Adrenal gland (tissue), 12 donors: ENCODE measurements around the gene PTK6. TPM values are rescaled to one million over a fixed set of nuclear protein-coding genes. Genes with fewer than 3 reads are reported as not detected.

ENCODE experiments used
- DNase-seq, 7 donors: peaks; one replicate each; pipeline ENCODE4 v3.0.0-alpha.2; 2019 to 2020
- H3K27ac ChIP-seq, 5 donors: fragments of 200-600 bp; sonication (generic) in 4 of 5; 1 replicate in 3 of 5; 2 replicates in 2 of 5; pipeline versions ENCODE4 v1.5.1 to v1.8.0; 2016 to 2020; ENCODE audit warnings: mild to moderate bottlenecking in 1 of 5
- H3K27me3 ChIP-seq: fragments of 200-600 bp; 2 replicates; pipeline ENCODE4 v1.8.0; 2021
- H3K36me3 ChIP-seq, 2 donors: fragments of 200-600 bp; replicated peaks in 1 of 2; 1 replicate in 1 of 2; 2 replicates in 1 of 2; pipeline versions ENCODE4 v1.5.1 to v1.8.0; 2018 to 2022
- H3K4me1 ChIP-seq, 2 donors: fragments of 200-600 bp; replicated peaks in 1 of 2; 1 replicate in 1 of 2; 2 replicates in 1 of 2; pipeline versions ENCODE4 v1.5.1 to v1.8.0; 2018 to 2021
- H3K4me3 ChIP-seq, 4 donors: fragments of 200-600 bp; sonication (generic) in 3 of 4; one replicate each; pipeline ENCODE4 v1.5.1; 2016 to 2018
- H3K9me3 ChIP-seq, 3 donors: fragments of 200-600 bp; sonication (generic) in 1 of 3; replicated peaks in 1 of 3; 1 replicate in 2 of 3; 2 replicates in 1 of 3; pipeline versions ENCODE4 v1.5.1 to v1.8.0; 2016 to 2021
- POLR2A ChIP-seq, 2 donors: fragments of 450-650 bp; IDR thresholded peaks; one replicate each; pipeline ENCODE4 v1.6.1; 2017; ENCODE audit warnings: antibody characterized with exemption in 2 of 2, mild to moderate bottlenecking in 2 of 2, moderate library complexity in 1 of 2
- WGBS, 4 donors: extraction: QIAGEN DNeasy Blood & Tissue Kit in 2 of 4; methylation state at CpG; one replicate each; pipeline versions ENCODE4 v1.1.5 to v1.1.7; 2013 to 2017; 5-methylcytosine and 5-hydroxymethylcytosine counted together
- intact Hi-C, 2 donors: fragments of 100-400 bp; cut with DNase I; formaldehyde crosslinking; loops; one replicate each; pipeline versions ENCODE4 v1.14.1 to v1.15.0; 2022 to 2023
- polyA plus RNA-seq, 3 donors: library from polyadenylated mRNA; stranded (reverse); fragments of 200-250 nt in 2 of 3; fragments of 350-450 nt in 1 of 3; fragmentation: Illumina TruSeq in 1 of 3; extraction: RNeasy Lipid Tissue Mini Kit (QIAGEN cat#74804) in 1 of 3; gene quantifications; one replicate each; pipeline ENCODE4 v1.2.3, GENCODE V29; 2013 to 2014
- total RNA-seq, 9 donors: library from RNA; depleted of rRNA in 4 of 9; stranded (reverse); fragments of >200 nt in 4 of 9; fragments of 120-200 nt in 1 of 9; fragmentation: NEBNext Ultra II Directional in 1 of 9; extraction: Animal tissue kit (Norgen Biotek cat#: 25700) in 1 of 9; gene quantifications; one replicate each; pipeline versions ENCODE4 v1.1.0 to v1.2.4, GENCODE V29; 2013 to 2023
- TF ChIP-seq, protein P1 (sequence below), 6 experiments: fragments of 450-650 bp in 4 of 6; fragments of 200-600 bp in 2 of 6; sonication (generic) in 1 of 6; IDR thresholded peaks; 1 replicate in 5 of 6; 2 replicates in 1 of 6; pipeline versions ENCODE4 v1.5.1 to v1.8.0; 2016 to 2021; ENCODE audit warnings: antibody characterized with exemption in 6 of 6, mild to moderate bottlenecking in 2 of 6, moderate library complexity in 1 of 6
- donor health status: healthy with polysubstance abuse.
- donor health status: Bipolar disorder and iron deficiency.
- donor health status: DM: yes; HTN: yes; CAD: no.
- donor health status: DM: no; HTN: no; CAD: no.
- donor health status: DM: no; HTN: no; CAD: no.
- donor health status: DM: yes; HTN: yes; CAD: no.

PTK6 gene
- total and polyA plus RNA-seq, 12 donors = 0.19 to 0.72 (median 0.36) TPM; not detected in 5

DNA sequence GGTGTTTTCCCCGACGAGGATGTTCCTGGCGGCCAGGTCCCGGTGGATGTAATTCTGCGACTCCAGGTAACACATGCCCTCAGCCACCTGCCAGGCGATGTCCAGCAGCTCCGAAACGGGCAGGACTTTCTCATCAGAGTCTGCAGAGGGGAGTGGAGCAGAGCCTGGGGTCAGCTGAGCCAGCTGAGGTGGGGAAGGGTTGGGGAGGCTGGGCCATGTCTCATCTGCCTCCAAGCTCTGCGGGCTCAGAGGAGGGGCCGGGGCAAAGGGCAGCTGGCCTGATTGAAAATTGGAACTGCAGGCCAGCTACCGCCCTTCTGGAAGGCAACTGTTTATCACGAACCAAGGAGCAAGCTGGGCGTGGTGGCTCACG is 6.4 kb downstream of the PTK6 start:
- H3K4me3 ChIP-seq = no peak overlapping the region
- H3K9me3 ChIP-seq = no peaks in the 10 kb centered on the region
- no peak for DNase-seq
- intact Hi-C loops = loop anchor here in 1 of 2 donors (10.0 kb wide), 1 partner anchor 334 kb away; the partner anchor contains the start of genes ABHD16B and TPD52L2
- TF ChIP-seq POLR2A (IDR thresholded peaks at IDR 0.05) = no peak
- TF ChIP-seq, protein P1, sequence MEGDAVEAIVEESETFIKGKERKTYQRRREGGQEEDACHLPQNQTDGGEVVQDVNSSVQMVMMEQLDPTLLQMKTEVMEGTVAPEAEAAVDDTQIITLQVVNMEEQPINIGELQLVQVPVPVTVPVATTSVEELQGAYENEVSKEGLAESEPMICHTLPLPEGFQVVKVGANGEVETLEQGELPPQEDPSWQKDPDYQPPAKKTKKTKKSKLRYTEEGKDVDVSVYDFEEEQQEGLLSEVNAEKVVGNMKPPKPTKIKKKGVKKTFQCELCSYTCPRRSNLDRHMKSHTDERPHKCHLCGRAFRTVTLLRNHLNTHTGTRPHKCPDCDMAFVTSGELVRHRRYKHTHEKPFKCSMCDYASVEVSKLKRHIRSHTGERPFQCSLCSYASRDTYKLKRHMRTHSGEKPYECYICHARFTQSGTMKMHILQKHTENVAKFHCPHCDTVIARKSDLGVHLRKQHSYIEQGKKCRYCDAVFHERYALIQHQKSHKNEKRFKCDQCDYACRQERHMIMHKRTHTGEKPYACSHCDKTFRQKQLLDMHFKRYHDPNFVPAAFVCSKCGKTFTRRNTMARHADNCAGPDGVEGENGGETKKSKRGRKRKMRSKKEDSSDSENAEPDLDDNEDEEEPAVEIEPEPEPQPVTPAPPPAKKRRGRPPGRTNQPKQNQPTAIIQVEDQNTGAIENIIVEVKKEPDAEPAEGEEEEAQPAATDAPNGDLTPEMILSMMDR (IDR thresholded peaks at IDR 0.05) = no peak
- H3K27ac ChIP-seq = no peak overlapping the region
- peaks cover 7% of the 10 kb centered on the region for H3K27me3 ChIP-seq
- no peaks in the 10 kb centered on the region for H3K36me3 ChIP-seq
- H3K4me1 ChIP-seq = no peaks in the 10 kb centered on the region
- WGBS, 4 donors = 65 to 78% (median 70%) methylated on average over 3 to 14 of the region's 14 CpGs

DNA sequence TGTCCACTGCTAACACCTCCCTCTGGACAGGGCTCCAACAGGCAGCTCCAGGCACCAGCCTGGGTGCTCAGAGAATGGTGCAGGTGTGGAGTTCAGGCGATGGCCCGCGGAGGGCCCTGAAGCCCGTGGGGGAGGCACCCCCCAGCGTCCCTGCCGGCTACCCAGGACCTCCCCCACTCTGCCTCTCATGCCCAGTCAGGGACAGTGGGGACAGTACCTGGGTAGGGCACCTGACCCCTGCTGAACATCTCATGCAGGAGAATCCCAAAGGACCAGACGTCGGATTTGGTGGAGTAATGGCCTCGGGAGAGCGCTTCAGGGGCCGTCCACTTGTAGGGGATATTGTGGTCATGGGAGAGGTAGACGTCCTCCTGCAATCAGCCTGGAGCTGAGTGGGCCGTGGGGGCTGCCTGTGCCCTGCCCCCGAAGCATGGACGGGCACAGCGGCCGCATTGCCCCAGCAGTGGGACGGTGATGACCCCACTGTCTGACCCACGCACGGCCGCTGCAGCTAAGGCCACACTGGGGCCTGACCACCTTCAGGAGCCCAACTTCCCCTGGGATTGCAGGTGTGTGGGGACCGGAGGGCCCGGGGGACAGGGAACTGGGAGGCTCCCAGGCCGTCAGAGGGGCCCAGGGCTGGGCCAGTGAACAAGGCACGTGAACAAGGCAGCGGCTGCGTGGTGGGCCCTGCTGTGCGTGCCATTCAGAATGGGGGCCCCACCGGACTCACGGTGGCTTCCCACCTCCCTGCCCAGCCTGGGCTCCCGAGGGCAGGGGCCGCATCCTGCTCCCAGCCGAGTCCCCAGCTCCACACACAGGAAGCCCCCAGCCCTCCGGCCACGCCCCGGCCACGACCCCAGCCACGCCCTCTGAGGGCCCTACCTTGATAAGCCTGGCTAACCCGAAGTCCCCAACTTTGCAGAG is 7.1 kb downstream of the PTK6 start:
- Histone ChIP-seq H3K4me1 (no peaks in the 10 kb centered on the region), H3K9me3 (no peaks in the 10 kb centered on the region), H3K27me3 (peaks cover 7% of the 10 kb centered on the region), H3K4me3 (no peak overlapping the region), H3K27ac (no peak overlapping the region), H3K36me3 (no peaks in the 10 kb centered on the region)
- TF ChIP-seq, protein P1 (IDR thresholded peaks at IDR 0.05) = no peak
- TF ChIP-seq POLR2A (IDR thresholded peaks at IDR 0.05) = no peak
- intact Hi-C loops = loop anchor here in 1 of 2 donors (10.0 kb wide), 1 partner anchor 335 kb away; the partner anchor contains the start of genes ABHD16B and TPD52L2
- no peak for DNase-seq
- 67 to 80% (median 76%) methylated on average over 6 to 39 of the region's 39 CpGs for WGBS, 4 donors

DNA sequence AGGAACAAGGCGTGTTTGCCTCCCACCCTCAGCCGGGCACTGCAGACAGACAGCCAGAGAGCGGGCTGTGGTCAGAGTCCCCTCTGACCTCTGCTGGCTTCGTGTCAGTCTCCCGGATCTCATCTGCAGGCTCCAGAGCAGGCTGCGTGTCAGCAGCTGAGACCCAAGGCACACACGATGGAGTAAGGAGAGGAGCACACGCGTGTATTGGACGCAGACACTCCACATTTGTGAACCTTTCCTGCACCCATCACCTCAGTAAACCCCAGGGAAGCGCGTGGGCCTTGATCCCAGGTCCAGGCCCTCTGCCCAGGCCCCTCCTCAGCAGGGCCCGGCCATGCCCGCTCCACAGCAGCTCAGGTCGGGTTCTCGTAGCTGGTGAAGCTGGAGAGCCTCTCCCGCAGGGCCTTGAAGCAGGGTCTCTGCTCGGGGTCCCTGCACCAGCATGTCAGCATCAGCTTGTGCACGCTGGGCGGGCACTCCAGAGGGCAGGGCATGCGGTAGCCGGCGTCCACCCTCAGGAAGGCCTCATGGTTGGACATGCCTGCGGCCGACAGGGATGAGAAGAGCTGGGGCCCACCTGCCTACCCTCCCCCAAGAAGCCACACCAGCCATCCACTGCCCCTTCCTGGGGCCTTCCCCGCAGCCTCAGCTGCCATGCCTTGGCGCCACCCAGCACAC is 7.9 kb downstream of the PTK6 start:
- H3K27ac ChIP-seq = no peak overlapping the region
- H3K4me1 ChIP-seq = no peaks in the 10 kb centered on the region
- H3K4me3 ChIP-seq = no peak overlapping the region
- H3K9me3 ChIP-seq = no peaks in the 10 kb centered on the region
- 73 to 83% (median 80%) methylated on average over 6 to 27 of the region's 27 CpGs for WGBS, 4 donors
- H3K36me3 ChIP-seq = no peaks in the 10 kb centered on the region
- TF ChIP-seq, protein P1 (IDR thresholded peaks at IDR 0.05) = no peak
- TF ChIP-seq POLR2A (IDR thresholded peaks at IDR 0.05) = no peak
- intact Hi-C loops = no loop called here
- DNase-seq = no peak
- peaks cover 3% of the 10 kb centered on the region for H3K27me3 ChIP-seq

DNA sequence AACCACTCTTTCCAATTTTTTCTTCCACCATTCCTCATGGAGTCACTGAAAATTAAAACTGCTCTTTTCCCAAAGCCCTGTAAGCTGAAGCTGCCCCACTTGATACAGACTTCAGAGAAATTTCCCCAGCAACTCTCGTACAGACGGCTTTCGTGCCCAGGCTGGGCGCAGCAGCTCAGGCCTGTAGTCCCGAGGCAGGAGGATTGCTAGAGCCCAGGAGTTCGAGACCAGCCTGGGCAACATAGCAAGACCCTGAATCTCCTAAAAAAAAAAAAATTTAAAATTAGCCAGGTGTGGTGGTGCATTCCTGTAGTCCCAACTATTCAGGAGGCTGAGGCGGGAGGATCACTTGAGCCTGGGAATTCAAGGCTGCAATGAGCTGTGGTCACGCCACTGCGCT is 10.0 kb downstream of the PTK6 start:
- H3K27me3 ChIP-seq = no peaks in the 10 kb centered on the region
- no peaks in the 10 kb centered on the region for H3K36me3 ChIP-seq
- no peak overlapping the region for H3K27ac ChIP-seq
- peaks cover 0 to 4% of the 10 kb centered on the region in 2 donors for H3K4me1 ChIP-seq
- no peaks in the 10 kb centered on the region for H3K9me3 ChIP-seq
- intact Hi-C loops = no loop called here
- no peak overlapping the region for H3K4me3 ChIP-seq
- 83 to 90% (median 86%) methylated on average over 9 of the region's 9 CpGs for WGBS, 4 donors
- TF ChIP-seq POLR2A (IDR thresholded peaks at IDR 0.05) = no peak
- TF ChIP-seq, protein P1 (IDR thresholded peaks at IDR 0.05) = no peak
- no peak for DNase-seq
